Measurements from ENCODE around the gene NFE2. TPM values are rescaled to one million over a fixed set of nuclear protein-coding genes. Genes with fewer than 3 reads are reported as not detected.
A peak's percentile ranks its signal among the peaks of the same experiment; 100 is the strongest.
"Not testable (repeated sequence)": the region's sequence is repeated elsewhere in the genome, so short reads cannot be mapped to it uniquely, and the experiment has no call there.

The NFE2 gene
- total and polyA plus RNA-seq, 4 donors, result 0.44 to 155 (median 1.2) TPM

- H3K4me1 ChIP-seq (ENCODE audit: control insufficient read depth in 4 of 4, insufficient read depth in 4 of 4, low read length in 3 of 4), result peaks cover 0 to 43% (median 36%) of the 10 kb centered on the region in 4 donors
- no peaks in the 10 kb centered on the region for H3K9me3 ChIP-seq (ENCODE audit: control insufficient read depth in 4 of 4, low read length in 3 of 4)
- H3K27ac ChIP-seq (ENCODE audit: low read depth in 1 of 2, low read length in 2 of 2), result no peak overlapping the region
- WGBS, result 68% methylated on average over 12 of the region's 12 CpGs
- H3K27me3 ChIP-seq (ENCODE audit: control insufficient read depth in 4 of 4, insufficient read depth in 4 of 4, low read length in 3 of 4), result no peaks in the 10 kb centered on the region
- no peak overlapping the region for H3K4me3 ChIP-seq (ENCODE audit: low read depth in 1 of 3, low read length in 3 of 3)
- no peak for DNase-seq (ENCODE audit: low spot score)
- peaks cover 19 to 59% (median 50%) of the 10 kb centered on the region in 4 donors for H3K36me3 ChIP-seq (ENCODE audit: control insufficient read depth in 4 of 4, insufficient read depth in 3 of 4, low read depth in 1 of 4, low read length in 3 of 4)
- no peak overlapping the region for H3K9ac ChIP-seq (ENCODE audit: low read depth in 1 of 2, low read length in 2 of 2)
- TF ChIP-seq RXRA (IDR thresholded peaks at IDR 0.05), result no peak
- no peak for TF ChIP-seq YY1 (IDR thresholded peaks at IDR 0.05)
- TF ChIP-seq NR2F2 (IDR thresholded peaks at IDR 0.05), result no peak
- no peak for TF ChIP-seq EGR1 (IDR thresholded peaks at IDR 0.05; ENCODE audit: low read depth in 2 of 2)
- TF ChIP-seq HNF4G (IDR thresholded peaks at IDR 0.05), result no peak
- no peak for TF ChIP-seq JUND (IDR thresholded peaks at IDR 0.05)
- no peak for TF ChIP-seq CTCF (IDR thresholded peaks at IDR 0.05; ENCODE audit: low read depth, low read length, missing input control)
- no peak for TF ChIP-seq RAD21 (IDR thresholded peaks at IDR 0.05)
- TF ChIP-seq GABPA (IDR thresholded peaks at IDR 0.05 in 1 of 2, conservative IDR thresholded peaks at IDR 0.05 in 1 of 2), result no peak
- no peak for TF ChIP-seq FOXA1 (IDR thresholded peaks at IDR 0.05)
- TF ChIP-seq SP1 (IDR thresholded peaks at IDR 0.05), result no peak
- TF ChIP-seq TAF1 (conservative IDR thresholded peaks at IDR 0.05), result no peak
Observed at GRCh38 chr12:54286042-54287030, 14.5 kb downstream of the NFE2 start.

GRCh38 chr12:54285150-54286041 lies 15.4 kb downstream of the NFE2 start:
- no peak overlapping the region for H3K27ac ChIP-seq (ENCODE audit: low read depth in 1 of 2, low read length in 2 of 2)
- H3K4me1 ChIP-seq (ENCODE audit: control insufficient read depth in 4 of 4, insufficient read depth in 4 of 4, low read length in 3 of 4), result peaks cover 0 to 44% (median 36%) of the 10 kb centered on the region in 4 donors
- TF ChIP-seq HNF4G (IDR thresholded peaks at IDR 0.05) (no peak), JUND (IDR thresholded peaks at IDR 0.05) (no peak), SP1 (IDR thresholded peaks at IDR 0.05) (no peak), EGR1 (IDR thresholded peaks at IDR 0.05; ENCODE audit: low read depth in 2 of 2) (no peak), MAX (IDR thresholded peaks at IDR 0.05) (no peak), CTCF (IDR thresholded peaks at IDR 0.05; ENCODE audit: low read depth, low read length, missing input control) (no peak), RXRA (IDR thresholded peaks at IDR 0.05) (no peak), REST (IDR thresholded peaks at IDR 0.05) (no peak), GABPA (IDR thresholded peaks at IDR 0.05 in 1 of 2, conservative IDR thresholded peaks at IDR 0.05 in 1 of 2) (no peak), YY1 (IDR thresholded peaks at IDR 0.05) (no peak)
- no peaks in the 10 kb centered on the region for H3K27me3 ChIP-seq (ENCODE audit: control insufficient read depth in 4 of 4, insufficient read depth in 4 of 4, low read length in 3 of 4)
- H3K4me3 ChIP-seq (ENCODE audit: low read depth in 1 of 3, low read length in 3 of 3), result no peak overlapping the region
- DNase-seq (ENCODE audit: low spot score), result no peak
- WGBS, result 71% methylated on average over 5 of the region's 5 CpGs
- H3K9me3 ChIP-seq (ENCODE audit: control insufficient read depth in 4 of 4, low read length in 3 of 4), result no peaks in the 10 kb centered on the region
- H3K9ac ChIP-seq (ENCODE audit: low read depth in 1 of 2, low read length in 2 of 2), result no peak overlapping the region
- peaks cover 19 to 59% (median 50%) of the 10 kb centered on the region in 4 donors for H3K36me3 ChIP-seq (ENCODE audit: control insufficient read depth in 4 of 4, insufficient read depth in 3 of 4, low read depth in 1 of 4, low read length in 3 of 4)

- not testable (repeated sequence) for H3K27ac ChIP-seq (ENCODE audit: low read depth in 1 of 2, low read length in 2 of 2); DNase-seq (ENCODE audit: low spot score); H3K27me3 ChIP-seq (ENCODE audit: control insufficient read depth in 4 of 4, insufficient read depth in 4 of 4, low read length in 3 of 4); H3K9ac ChIP-seq (ENCODE audit: low read depth in 1 of 2, low read length in 2 of 2); H3K9me3 ChIP-seq (ENCODE audit: control insufficient read depth in 4 of 4, low read length in 3 of 4)
- 70% methylated on average over 1 of the region's 2 CpGs for WGBS
- Histone ChIP-seq H3K36me3 (ENCODE audit: control insufficient read depth in 4 of 4, insufficient read depth in 3 of 4, low read depth in 1 of 4, low read length in 3 of 4) (peaks cover 19 to 59% (median 50%) of the 10 kb centered on the region in 4 donors), H3K4me1 (ENCODE audit: control insufficient read depth in 4 of 4, insufficient read depth in 4 of 4, low read length in 3 of 4) (peaks cover 0 to 42% (median 36%) of the 10 kb centered on the region in 4 donors), H3K4me3 (ENCODE audit: low read depth in 1 of 3, low read length in 3 of 3) (peak overlapping the region in 1 of 3 donors; percentile 2)
Observed at GRCh38 chr12:54284070-54284780, 16.6 kb downstream of the NFE2 start.
